Stimulated activated CD8-positive, alpha-beta memory T cell treated with anti-CD3 and anti-CD28 coated beads, Interleukin-4, amount 100 ng/mL, for 4 hours (primary cell): ENCODE results near the gene TMEM271.

Source experiments
- DNase-seq, 2 donors: peaks; one replicate each; pipeline ENCODE4 v3.0.0-alpha.2; 2020; ENCODE audit warnings: low read depth in 2 of 2, low spot score in 1 of 2

TMEM271 gene, protein sequence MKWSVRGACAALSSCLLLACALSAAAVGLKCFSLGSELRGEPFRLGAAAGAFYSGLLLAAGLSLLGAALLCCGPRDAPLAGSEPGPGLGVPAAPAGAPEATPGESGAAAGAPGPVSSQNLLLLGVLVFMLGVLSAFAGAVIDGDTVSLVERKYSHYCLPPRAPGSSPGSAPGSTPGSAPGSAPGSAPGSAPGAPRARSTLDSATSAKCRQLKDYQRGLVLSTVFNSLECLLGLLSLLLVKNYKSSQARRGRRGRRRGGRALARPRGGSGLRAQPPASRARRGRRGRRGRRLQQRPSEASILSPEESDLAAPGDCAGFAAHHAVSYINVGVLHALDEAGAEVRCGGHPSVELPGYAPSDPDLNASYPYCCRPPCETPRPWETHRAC

GRCh38 chr4:576245-576821, at the start of gene TMEM271:
Gene TMEM271, minus strand, starts transcription at chr4:576295. Its CDS starts 233 bp downstream, at chr4:576062.
- no peak for DNase-seq

DNA sequence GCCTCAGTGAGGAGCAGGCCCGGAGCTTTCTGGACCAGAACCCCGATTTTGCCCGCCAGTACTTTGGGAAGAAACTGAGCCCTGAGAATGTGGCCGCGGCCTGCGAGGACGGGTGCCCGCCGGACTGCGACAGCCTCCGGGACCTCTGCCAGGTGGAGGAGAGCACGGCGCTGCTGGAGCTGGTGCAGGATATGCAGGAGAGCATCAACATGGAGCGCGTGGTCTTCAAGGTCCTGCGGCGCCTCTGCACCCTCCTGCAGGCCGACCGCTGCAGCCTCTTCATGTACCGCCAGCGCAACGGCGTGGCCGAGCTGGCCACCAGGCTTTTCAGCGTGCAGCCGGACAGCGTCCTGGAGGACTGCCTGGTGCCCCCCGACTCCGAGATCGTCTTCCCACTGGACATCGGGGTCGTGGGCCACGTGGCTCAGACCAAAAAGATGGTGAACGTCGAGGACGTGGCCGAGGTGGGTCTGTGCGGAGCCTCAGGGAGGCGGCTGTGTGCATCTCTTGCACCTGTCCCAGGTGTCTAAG, 49.6 kb upstream of the TMEM271 start:
- DNase-seq = no peak

GRCh38 chr4:624705-625590, 48.9 kb upstream of the TMEM271 start, which contains the start of gene PDE6B:
Gene PDE6B, plus strand, starts transcription at chr4:625573. Its CDS starts 54 bp downstream, at chr4:625627.
- DNase-seq = no peak

- no peak for DNase-seq
These were observed 47.9 kb upstream of the TMEM271 start for GRCh38 chr4:623914-624566.

DNA sequence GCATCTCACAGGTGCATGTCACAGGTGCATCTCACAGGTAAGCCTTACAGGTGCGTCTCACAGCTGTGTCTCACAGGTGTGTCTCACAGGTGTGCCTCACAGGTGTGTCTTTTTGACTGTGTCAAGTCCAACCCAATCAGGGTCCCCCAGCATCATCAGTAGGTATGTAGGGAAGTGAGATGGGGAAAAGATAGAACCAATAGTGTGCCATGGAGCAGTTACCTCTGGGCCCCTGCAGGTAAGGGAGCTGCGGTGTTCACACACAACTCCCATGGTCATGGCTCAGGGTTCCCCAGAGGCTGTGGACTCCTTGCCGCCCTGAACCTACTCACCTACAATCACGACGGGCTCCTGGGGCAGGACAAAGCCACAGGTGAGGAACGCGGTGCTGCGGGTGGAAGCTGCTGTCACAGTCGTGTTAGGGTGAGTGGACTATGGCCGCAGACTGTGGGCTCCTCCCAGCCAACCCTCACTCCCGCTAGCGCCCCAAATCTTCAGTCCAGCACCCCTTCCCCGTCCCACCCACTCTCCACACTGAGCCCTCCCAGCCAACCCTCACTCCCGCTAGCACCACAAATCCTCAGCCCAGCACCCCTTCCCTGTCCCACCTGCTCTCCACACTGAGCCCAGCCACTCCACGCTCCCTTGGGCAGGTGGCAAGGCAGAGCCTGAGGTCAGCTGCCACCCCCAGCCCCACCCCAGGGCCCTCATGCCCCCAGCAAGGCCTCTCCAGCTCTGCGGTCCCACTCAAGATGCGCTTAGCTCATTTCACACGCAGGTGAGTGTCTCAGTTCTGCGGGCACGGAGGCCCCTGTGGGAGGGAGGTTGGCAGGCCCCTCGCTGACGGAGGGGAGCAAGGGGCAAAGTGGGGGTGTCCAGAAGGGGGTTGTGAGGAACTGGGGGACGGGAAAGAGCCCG, 47.2 kb upstream of the TMEM271 start:
- no peak for DNase-seq

GRCh38 chr4:622071-622995, 46.2 kb upstream of the TMEM271 start:
- no peak for DNase-seq

- no peak for DNase-seq
These were observed 45.4 kb upstream of the TMEM271 start for GRCh38 chr4:621296-622070.

GRCh38 chr4:620851-621261, 44.8 kb upstream of the TMEM271 start:
- no peak for DNase-seq

- no peak for DNase-seq
These were observed 44.1 kb upstream of the TMEM271 start for GRCh38 chr4:620201-620600.

GRCh38 chr4:617644-618641, 41.8 kb upstream of the TMEM271 start:
- DNase-seq = no peak

DNA sequence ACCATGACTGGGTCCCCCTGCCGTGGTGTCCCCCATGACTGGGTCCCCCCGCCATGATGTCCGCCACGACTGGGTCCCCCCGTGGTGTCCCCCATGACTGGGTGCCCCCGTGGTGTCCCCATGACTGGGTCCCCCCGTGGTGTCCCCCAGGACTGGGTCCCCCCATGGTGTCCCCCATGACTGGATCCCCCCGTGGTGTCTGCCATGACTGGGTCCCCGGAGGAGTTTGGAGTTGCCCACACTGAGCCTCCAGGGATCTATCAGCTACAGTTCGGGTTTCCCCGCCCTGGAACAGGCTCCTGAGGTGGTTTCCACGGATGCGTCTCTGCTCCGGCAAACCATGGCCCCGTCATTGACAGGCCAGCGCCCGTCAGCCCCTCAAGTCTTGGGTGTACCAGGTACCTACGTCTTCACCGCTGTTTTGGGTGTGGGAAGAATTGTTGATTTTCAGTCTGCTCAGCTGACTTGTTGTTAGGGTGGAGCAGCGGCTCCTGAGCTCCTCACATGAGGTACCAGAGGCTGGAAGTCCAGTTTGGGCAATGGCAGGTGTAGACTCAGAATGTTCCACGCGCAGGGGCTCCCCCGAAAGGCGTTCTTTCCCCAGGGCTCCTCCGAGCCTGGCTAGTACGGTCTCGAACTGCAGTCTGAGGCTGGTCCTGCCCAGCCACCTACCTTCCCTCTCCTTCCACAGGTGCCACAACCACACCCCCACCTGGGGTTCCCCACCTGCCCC, 41.0 kb upstream of the TMEM271 start:
- DNase-seq = no peak

DNA sequence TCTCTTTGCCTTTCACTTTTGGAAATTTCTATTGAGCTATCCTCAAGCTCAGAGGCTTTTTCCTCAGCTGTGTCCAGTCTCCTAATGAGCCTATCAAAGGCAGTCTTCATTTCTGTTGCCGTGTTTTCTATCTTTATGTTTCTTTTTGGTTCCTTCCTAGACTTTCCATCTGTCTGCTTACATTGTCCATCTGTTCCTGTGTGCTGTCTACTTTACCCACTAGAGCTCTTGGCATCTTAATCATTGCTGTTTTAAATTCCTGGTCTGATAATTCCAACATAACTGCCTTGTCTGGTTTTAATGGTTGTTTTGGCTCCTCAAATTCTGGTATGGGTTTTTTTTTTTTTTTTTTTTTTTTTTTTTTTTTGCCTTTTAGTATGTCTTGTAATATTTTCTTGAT, 40.0 kb upstream of the TMEM271 start:
- no peak for DNase-seq

- no peak for DNase-seq
These were observed 37.0 kb upstream of the TMEM271 start for GRCh38 chr4:613126-613525.

GRCh38 chr4:612749-613125, 36.6 kb upstream of the TMEM271 start:
- DNase-seq = no peak

- DNase-seq = no peak
These were observed 36.1 kb upstream of the TMEM271 start for GRCh38 chr4:612052-612748.
